Stimulated activated CD4-positive, alpha-beta T cell treated with anti-CD3 and anti-CD28 coated beads, TNF-alpha, amount 100 ng/mL, for 24 hours (primary cell): ENCODE data around the gene STIP1.

ENCODE experiments used
- DNase-seq, 3 experiments: peaks; one replicate each; pipeline ENCODE4 v3.0.0-alpha.2; 2020; ENCODE audit warnings: low read depth in 3 of 3

Gene STIP1

DNA sequence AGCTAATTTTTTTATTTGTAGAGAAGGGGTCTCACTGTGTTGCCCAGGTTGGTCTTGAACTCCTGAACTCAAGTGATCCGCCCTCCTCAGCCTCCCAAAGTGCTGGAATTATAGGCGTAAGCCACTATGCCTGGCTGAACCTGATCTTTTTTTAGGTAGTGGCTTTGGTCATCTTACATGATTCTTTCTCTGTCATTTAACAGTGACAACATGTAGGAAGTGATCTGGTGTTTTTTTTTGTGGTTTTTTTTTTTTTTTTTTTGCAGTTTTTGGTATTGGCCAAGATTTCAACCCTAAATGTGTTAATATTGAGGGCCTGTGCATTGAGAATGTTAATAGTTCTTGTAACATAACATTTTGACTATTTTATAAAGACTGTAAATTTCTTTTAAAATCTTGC lies 12.5 kb downstream of the STIP1 start:
- no peak for DNase-seq

- no peak for DNase-seq
Observed at GRCh38 chr11:64201543-64201942, 15.6 kb downstream of the STIP1 start.

- no peak for DNase-seq
Observed at GRCh38 chr11:64202992-64203391, 17.0 kb downstream of the STIP1 start.

- DNase-seq: no peak
Observed at GRCh38 chr11:64203421-64204079, 17.6 kb downstream of the STIP1 start.

DNA sequence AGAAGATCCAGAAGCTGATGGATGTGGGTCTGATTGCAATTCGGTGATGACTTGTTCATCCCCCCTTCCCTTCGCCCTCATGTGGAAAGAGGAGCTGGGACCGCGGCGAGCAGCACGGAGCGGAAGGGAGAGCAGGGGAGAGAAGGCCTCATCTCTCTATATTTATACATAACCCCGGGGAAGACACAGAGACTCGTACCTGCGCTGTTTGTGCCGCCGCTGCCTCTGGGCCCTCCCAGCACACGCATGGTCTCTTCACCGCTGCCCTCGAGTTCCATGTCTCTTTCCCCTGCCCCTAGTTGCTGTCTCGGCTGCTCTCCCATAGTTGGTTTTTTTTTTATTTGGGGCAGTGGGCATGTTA lies 18.1 kb downstream of the STIP1 start:
- DNase-seq: no peak

DNA sequence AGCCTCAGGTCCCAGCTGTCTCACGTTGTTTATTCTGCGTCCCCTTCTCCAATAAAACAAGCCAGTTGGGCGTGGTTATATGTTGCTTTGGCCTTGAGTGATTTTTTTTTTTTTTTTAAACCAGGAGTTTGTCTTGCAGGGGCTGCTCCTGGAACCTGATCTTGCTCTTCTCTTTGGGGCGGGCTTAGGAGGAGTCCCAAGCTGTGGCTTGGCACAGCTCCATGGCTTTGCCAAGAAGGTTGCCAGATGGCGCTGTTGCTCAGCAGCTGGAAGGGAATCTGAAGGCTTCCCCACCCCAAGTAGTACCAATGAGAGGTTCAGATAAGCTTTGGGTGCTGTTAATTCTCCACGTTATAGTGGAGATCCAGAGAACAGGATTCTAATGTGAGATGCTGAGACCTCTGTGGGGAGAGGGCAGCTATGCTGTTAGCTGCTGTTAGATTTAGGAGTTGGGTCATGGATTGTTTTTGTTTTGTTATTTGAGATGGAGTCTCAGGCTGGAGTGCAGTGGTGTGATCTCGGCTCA lies 18.6 kb downstream of the STIP1 start:
- peak; percentile 51 to 70 (median 62) for DNase-seq

GRCh38 chr11:64206457-64207255 lies 20.7 kb downstream of the STIP1 start, which contains the start of gene FERMT3:
TSS of gene FERMT3 (plus strand) at chr11:64206721. CDS start at chr11:64207365, 644 bp downstream.
- DNase-seq: peak in 2 of 3 experiments; percentile 64 to 88

DNA sequence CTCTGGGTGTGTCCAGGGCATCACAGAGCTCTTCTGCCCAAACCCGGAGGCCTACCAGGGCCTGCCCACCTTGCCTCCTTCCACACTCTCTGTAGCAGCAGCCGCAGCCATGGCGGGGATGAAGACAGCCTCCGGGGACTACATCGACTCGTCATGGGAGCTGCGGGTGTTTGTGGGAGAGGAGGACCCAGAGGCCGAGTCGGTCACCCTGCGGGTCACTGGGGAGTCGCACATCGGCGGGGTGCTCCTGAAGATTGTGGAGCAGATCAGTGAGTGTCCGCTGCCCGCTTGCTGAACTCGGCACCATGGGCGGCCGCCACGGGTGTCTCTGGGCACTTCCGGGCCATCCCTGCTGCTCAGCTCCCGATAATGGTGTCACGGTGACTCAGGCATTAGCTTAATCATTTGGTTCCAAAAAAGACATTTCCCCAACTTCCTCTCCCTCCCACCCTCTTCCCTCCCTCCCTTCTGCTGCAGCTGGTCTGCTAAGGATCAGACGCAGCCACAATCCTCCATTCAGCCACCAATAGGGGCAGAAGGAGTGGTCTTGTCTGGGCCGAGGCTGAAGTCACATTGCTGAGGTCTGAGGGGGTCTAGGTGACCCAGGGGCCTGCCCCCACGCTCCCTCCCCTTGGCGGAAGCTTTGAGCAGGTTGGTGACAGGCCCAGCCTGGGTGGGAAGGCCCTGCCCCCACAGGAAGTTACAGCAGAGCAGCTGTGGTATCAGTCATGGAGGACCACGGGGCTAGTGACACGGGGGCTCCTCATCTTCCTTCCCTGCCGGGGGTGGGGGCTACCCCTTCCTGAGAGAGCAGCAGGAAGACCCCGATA lies 21.5 kb downstream of the STIP1 start:
- peak; percentile 62 to 85 (median 69) for DNase-seq

GRCh38 chr11:64208086-64208795 lies 22.3 kb downstream of the STIP1 start:
- DNase-seq: no peak

GRCh38 chr11:64208796-64209562 lies 23.0 kb downstream of the STIP1 start:
- DNase-seq: no peak

- DNase-seq: no peak
Observed at GRCh38 chr11:64209563-64209843, 23.5 kb downstream of the STIP1 start.

GRCh38 chr11:64210301-64211020 lies 24.5 kb downstream of the STIP1 start:
- no peak for DNase-seq

DNA sequence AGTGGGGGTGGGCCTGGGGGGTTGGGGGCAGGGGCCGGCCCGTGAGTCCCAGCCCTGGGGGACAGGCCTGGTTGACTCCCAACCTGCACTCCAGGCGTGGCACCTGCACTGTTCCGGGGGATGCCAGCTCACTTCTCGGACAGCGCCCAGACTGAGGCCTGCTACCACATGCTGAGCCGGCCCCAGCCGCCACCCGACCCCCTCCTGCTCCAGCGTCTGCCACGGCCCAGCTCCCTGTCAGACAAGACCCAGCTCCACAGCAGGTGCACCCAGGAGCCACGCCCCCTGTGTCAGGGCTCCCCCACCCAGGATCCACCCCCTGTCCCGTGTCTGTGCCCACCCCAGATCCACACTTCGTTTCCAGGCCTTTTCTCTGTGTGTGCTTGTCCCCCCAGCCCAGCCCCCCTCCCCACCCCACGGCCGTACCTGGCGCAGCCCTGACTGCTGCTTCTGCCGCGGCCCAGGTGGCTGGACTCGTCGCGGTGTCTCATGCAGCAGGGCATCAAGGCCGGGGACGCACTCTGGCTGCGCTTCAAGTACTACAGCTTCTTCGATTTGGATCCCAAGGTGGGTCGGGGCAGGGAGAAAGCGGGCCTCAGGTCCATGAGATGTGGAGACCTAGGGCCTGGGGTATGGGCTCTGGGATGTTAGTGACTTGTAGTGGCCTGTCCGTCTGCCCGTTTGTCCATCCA lies 25.4 kb downstream of the STIP1 start:
- no peak for DNase-seq

DNA sequence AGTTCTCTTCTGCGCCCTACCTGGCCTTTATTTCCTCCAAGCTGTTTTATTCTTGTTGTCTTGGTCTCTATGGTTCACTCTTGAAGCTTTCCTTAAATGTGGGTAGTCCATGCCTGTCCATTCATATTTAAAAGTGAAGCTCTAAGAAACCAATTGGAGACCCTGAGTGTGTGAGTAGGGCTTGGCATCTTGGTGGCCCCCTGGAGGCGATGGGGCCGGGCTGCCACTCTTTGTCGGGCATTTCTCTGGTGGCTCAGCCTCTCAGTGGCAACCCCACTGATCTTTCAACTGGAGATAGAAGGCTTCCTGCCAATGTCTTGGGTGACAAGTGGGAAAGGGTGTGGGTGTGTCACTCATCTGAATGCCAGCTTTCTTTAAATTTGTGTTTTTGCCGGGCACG lies 30.9 kb downstream of the STIP1 start:
- DNase-seq: no peak

DNA sequence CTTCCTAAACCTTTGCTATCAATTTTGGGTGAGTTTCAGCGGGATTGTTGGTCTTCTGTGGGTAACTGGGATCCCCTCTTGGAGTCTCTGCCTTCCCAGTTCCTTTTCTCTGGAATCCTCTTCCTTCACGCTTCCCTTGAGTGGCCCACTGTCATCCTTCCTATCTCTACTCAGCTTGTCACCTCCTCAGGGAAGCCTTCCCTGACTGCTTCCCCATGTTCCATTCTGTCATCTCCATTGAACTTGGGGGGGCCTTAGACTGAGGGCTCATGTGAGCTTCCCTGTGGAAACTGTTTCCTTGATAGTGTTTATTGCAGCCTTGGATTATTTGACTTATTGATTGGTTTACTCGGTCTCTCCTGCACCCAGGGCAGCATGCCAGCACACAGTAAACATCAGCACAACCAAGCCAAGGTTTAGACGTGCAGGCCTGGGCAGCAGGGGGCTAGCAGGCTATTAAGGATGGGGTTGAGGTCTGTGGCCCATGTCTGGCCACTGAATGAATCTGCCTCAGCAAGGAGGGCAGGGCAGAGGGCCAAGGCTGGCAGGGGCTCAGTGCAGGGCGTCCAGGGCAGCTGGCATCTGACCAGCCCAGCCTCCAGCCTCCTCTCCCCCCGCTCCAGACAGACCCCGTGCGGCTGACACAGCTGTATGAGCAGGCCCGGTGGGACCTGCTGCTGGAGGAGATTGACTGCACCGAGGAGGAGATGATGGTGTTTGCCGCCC lies 32.8 kb downstream of the STIP1 start:
- DNase-seq: no peak

GRCh38 chr11:64219354-64219684 lies 33.3 kb downstream of the STIP1 start:
- no peak for DNase-seq

DNA sequence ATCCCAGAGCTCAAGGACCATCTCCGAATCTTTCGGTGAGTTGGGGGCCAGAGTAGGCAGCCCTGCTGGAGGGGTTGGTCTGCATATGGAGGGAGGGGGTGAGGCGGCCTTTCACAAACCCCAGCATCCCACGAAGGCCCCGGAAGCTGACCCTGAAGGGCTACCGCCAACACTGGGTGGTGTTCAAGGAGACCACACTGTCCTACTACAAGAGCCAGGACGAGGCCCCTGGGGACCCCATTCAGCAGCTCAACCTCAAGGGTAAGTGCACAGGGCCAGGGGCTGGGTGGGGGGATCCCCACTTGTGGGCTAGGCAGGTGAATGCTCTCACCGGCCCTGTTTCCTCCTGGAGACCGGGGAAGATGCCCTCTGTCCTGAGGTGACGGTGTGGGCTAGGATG lies 33.8 kb downstream of the STIP1 start:
- DNase-seq: no peak

DNA sequence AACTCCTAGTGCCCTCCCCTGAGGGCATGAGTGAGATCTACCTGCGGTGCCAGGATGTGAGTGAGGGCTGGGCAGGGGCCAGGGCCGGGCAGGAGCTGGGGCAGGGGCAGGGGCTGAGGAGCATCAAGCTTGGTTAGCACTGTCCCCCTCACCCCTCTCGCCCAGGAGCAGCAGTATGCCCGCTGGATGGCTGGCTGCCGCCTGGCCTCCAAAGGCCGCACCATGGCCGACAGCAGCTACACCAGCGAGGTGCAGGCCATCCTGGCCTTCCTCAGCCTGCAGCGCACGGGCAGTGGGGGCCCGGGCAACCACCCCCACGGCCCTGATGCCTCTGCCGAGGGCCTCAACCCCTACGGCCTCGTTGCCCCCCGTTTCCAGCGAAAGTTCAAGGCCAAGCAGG lies 34.3 kb downstream of the STIP1 start:
- no peak for DNase-seq

GRCh38 chr11:64220798-64221197 lies 34.8 kb downstream of the STIP1 start:
- no peak for DNase-seq
